Umbilical cord (tissue), 2 donors: ENCODE measurements around the gene ODAD4. TPM values are rescaled to one million over a fixed set of nuclear protein-coding genes. Genes with fewer than 3 reads are reported as not detected.
A peak's percentile ranks its signal among the peaks of the same experiment; 100 is the strongest.
"Not testable (repeated sequence)": the region's sequence is repeated elsewhere in the genome, so short reads cannot be mapped to it uniquely, and the experiment has no call there.

Experiments used
- DNase-seq: peaks from one replicate; pipeline ENCODE4 v3.0.0-alpha.2; 2015; ENCODE audit warnings: low spot score
- total RNA-seq: library from RNA; depleted of rRNA; stranded (reverse); fragments of >200 nt; gene quantifications from one replicate; pipeline ENCODE4 v1.2.3, GENCODE V29; 2014; ENCODE audit warnings: low replicate concordance; ENCODE audit not compliant: insufficient read depth

The ODAD4 gene
- total RNA-seq, 1 donor from 2014 or later = not detected

DNA sequence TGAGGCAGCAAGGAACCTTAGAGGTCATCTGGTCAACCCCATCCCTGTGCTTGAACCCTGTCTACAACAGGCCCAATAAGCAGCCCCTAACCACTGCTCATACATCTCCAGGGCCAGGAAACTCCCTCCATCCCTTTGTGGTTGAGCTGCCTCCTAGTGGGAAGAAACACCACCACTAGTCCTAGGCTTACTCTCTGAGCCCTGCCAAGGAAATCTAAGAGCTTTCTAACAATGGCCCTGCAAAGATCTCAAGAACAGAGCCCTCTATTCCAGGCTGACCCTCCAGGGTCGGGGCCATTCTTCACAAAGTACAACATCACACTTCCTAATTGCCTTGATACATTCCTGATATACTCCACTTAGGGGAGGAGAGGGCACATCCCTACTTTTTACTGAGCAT is 17.5 kb upstream of the ODAD4 start:
- DNase-seq = no peak

DNA sequence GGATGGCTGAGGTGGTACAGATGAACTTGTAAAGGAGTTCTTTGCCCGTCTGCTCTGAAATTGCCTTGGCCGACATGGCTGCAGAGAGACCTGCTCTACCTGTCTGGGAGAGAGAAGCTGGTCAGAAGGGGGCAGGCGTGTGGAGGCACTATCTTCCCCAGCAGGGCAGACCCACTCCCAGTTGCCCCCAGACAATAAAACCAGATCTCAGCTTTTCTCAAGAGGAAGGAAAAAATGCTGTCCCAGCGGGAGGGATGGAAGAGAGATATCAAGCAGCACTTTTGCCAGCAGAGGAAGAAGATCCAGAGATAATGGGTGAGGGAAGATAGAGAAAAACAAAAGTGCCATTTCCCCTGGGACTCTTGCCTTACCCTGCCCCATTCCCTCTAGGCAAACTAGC is 16.6 kb upstream of the ODAD4 start:
- DNase-seq = no peak

DNA sequence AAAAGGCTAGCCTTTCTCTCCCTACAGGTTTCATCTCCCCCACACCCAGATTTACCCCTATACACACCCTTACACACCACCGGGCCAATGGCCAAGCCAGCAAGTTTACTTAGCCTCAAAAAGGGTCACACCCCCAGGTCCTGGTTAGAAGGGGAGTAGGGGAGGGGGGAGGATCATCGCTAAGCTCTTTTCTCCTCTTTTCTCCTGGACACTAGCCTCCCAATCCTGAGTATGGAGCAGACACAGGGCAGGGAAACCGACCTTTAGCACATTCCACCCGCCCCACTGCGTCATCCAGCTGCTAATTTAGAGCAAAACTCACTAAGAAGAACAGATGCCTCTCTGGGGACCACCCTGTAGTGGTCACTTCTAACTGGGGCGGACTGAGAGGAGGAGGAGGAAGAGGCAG is 16.1 kb upstream of the ODAD4 start:
- no peak for DNase-seq

DNA sequence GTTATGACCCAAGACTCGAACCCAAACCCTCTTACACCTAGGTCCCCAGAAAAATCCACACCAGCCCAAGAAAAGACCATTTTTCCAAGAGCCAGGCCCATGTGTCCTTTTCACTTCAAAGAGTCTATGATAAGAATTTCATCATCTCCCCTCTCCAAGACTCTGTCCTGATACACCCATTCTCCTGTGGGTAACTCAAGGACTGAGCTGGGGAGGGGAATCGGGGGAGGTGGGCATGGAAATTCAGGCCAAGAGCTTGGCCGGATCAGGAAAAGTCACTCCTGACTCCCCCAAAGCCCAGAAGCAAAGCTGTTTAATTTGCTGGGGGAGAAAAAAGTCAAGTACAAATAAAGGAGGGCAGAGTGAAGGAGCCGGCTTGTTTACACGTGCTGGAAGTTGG is 15.4 kb upstream of the ODAD4 start:
- DNase-seq = no peak

DNA sequence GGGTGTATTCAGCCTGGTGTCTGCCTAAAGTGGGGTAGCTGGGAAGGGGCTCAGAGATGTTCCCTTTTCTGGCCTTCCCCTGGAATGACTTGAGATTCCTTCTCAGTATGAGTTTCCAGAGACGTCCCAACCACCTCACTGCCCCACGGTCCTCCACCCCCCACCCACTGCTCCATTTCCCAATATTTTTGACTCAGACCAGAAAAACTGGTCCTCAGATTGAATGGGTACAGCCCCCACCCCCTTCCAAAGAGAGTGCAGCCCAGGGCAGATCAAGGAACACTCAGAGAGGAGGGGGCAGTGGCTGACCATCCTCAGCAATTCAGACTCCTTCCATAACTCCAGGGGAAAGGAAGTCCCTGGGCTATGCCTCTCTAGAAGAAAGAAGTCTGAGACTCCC is 14.9 kb upstream of the ODAD4 start:
- DNase-seq = no peak

DNA sequence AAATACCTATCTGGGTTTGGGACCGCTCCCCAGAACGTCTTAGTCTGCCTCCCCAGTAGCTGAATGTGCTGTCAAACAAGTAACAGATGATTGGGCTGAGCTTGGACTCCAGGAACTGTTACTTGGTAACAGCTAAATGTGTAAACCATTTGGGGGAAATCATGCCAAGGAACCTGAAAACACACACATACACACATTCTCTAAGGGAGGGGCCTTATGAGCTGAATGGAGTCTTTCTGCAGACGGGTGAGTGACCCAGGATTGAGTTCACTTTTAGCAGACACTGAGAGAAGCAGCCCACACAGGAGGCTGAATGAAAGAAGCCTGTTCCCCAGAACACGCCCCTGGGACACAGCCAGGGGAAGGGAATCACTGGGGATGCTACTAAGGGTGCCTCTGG is 13.2 kb upstream of the ODAD4 start:
- DNase-seq = peak; percentile 50

DNA sequence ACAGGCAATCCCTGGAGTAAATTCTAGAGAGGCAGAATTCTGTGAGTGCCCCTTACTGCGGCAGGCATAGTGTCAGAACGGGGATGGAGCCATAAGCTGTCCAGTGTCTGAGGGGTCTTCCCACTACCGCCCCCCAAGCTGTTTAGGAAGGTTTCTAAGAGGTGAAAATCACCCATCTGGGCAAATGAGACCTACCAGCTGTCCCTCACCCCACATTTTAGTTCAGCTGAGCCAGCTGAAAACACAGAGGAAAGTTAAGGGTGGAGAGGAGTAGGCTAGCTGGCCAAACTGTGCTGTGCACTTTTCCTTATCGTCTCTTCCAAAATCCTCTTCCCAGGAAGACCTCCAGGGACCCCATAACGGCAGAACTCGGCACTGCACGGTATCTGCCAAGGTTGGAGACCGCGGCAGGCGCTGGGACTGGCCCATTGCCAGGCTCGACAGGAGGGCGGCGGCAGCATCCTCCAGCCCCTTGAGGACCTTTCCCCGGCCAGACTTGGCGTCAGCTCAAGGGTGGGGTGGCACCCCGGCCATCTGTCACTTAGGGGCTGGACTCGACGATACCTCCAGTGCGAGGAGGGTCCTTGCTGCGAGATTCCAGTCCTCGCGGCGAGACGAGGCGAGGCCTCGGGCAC is 12.6 kb upstream of the ODAD4 start:
- peak; percentile 58 for DNase-seq

DNA sequence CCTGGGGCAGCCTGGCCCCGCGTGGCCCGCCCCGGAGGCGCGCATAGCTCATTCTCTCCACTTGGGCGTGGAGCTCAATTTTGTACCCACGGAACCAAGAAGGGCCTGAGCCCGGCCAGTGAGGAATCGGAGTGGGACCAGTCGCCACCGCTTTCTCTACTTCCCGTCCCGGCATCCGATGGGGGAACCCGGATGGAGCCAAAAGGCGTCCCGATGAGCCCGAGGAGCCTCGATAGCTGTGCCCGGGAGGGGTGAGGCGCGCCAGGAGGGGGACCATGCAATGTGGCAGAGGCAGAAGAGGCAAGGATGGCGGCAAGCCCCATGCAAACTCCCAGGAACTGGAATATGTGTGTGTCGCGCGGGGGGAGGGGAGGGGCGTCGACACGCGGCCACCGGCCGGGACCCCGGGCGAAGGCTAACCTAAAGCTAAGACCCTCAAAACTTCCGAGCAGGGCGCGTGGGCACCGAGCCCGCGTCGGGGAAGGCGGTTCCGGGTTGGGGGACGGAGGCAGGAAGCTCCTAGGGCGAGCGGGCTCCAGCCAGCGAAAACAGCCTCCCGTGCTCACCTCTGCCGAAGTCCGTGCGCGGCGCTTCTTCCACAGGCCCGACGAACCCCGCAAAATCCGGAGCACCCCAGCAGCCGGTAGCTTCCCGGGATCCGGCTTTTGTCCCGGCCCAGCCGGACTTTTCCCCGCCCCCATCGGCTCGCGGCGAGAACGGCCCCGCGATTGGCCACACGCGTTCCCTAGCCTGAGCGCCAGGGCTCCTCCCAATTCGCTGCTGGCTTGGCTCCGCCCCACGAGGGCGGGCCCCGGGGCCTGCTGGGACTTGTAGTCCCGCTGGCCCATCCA is 11.9 kb upstream of the ODAD4 start, which contains the start of gene ACLY:
Gene ACLY (minus strand): TSS at position 638 of the 851 bp plus-strand sequence. CDS start 5,078 bp downstream, outside the sequence.
- peak; percentile 99 for DNase-seq

DNA sequence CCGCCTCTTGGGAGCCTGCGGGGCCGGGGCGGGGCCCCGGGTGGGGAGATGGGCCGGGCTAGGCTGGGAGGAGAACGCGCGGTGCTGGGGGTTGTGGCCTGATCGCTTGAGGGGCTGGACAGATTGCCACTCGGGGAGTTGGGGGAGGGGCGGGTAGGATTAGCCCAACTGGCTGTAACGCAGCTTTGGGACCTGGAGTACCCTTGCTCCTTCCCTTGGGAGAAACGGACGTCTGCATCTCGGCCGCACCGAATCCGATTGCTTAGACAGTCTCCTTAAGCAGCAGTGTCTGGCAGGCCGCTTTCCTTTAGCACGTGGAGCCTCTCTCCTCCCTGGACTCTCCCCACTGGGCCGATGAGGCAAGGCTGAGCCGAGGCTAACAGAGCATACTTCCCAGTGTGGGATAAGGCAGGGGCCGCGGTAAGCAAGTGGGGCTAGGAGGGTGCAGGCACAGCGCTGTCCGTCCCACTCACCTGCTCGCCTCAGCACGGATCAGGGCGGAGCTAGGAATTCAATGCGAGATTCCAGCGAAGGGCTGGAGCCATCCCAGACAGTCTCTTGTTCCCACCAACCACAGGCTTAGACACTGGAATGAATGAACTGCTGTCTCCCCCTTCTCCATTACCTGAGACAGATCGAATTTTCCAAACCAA is 11.1 kb upstream of the ODAD4 start:
- no peak for DNase-seq

DNA sequence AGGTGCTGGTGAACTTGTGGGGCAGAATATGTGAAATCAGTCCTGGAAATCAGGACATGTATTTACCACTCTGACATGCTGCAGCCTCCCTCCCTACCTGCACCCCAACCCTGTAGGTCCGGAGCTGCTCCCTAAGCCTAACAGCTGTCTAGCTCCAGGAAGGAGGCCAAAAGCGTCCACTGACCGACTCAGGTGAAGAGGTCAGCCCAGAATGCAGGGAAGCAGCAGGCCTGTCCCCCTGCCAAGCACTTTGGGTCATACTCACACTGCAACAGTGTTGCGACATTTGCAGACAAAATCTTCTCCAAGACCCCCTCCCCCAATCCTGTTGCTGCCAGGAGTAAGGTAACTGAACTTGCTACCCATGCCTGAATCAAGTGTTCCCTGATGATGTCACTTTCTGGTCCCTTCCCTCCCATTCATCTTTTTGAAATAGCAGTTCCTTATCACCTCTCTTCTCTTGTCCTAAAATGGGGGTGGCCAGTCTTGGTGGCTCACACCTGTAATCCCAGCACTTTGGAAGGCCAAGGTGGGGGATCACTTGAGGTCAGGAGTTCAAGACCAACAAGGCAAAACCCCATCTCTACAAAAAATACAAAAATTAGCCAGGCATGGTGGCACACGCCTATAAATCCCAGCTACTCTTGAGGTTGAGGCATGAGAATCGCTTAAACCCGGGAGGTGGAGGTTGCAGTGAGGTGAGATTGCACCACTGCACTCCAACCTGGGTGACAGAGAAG is 10.4 kb upstream of the ODAD4 start:
- DNase-seq = no peak

DNA sequence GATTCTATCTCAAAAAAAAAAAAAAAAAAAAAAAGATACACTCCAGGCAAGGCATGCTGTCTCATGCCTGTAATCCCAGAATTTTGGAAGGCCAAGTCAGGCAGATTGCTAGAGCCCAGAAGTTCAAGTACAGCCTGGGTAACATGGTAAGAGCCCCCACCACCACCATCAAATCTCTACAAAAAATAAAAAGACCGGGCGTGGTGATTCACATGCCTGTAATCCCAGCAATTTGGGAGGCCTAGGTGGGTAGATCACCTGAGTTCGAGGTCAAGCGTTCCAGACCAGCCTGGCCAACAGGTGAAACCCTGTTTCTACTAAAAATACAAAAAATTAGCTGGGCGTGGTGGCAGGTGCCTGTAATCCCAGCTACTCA is 9.8 kb upstream of the ODAD4 start:
- DNase-seq = no peak

DNA sequence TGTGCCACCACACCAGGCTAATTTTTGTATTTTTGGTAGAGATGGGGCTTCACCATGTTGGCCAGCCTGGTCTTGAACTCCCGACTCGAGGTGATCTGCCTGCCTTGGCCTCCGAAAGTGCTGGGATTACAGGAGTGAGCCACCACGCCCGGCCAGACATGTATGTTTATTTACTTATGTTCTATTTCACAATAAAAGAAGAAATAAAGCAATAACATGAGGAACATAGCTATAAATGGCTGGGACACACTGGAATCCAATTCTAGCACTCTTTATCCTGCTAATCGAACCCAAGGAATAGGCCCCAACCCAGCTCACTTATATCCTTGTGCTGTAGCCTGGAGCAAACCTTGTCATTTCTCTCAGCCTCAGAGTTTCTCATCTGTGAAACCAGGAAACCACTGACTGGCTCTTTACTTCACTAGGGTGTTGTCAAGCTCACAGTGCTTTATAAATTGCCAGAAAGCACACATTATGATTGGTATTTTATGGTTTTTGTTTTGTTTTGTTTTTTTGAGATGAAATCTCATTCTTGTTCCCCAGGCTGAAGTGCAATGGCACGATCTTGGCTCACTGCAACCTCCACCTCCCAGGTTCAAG is 4.3 kb upstream of the ODAD4 start:
- DNase-seq = no peak

DNA sequence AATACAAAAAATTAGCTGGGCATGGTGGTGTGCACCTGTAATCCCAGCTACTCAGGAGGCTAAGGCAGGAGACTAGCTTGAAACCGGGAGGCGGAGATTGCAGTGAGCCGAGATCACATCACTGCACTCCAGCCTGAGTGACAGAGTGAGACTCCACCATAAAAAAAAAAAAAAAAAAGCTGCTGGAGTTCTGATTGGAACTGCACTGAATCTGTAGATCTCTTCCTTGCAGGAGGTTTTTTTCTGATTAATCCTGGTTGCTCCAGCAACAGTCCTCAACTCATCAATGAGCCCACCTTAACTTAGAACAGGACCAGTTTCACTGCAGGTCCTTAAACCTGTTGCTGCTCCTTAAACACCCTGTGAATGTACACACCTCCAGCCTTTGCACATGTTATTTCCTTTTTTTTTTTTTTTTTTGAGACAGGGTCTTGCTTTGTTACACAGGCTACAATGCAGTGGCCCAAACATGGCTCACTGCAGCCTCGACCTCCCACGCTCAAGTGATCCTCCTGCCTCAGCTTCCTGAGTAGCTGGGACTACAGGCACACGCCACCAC is 1.6 kb upstream of the ODAD4 start:
- DNase-seq = no peak

DNA sequence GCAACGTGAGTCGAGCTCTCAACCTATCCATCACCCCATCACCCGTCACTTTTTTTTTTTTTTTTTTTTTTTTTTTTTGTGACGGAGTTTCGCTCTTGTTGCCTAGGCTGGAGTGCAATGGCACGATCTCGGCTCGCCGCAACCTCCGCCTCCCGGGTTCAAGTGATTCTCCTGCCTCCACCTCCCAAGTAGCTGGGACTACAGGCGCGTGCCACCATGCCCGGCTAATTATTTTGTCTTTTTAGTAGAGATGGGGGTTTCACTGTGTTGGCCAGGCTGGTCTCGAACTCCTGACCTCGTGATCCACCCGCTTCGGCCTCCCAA is 378 bp downstream of the ODAD4 start:
- not testable (repeated sequence) for DNase-seq

DNA sequence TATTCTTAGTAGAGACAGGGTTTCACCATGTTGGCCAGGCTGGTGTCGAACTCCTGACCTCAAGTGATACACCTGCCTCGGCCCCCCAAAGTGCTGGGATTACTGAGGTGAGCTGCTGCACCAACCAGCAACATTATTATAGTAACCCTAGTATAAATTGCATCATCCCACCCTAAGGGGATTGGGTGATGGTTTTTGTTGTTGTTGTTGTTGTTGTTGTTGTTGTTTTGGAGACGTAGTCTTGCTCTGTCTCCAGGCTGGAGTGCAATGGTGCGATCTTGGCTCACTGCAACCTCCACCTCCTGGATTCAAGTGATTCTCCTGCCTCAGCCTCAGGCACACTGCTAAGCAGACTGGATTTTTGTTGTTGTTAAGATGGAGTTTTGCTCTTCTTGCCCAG is 1.3 kb downstream of the ODAD4 start:
- not testable (repeated sequence) for DNase-seq

DNA sequence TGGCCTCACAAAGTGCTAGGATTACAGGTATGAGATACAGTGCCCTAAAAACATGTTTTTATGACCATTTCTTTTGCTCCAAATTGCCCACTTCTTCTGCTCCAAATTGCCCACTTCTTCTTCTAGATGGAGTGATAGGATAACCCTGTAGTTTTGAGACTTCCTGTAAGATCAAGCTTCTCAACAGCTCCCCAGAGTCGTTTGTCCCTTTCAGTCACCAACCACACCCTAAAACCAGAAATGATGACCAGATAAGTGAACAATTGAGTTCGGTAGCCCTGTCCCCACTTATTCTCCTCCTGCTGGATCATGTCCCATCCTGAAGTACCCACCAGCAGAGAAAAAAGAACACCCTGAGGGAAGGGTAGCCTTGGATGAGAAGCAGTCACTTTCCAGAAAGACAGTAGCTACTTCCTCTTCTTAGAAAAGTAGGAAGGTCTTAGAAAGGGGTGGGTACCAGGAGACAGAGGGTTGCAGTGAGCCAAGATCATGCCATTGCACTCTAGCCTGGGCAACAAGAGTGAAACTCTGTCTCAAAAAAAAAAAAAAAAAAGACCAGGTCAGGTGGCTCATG is 2.5 kb downstream of the ODAD4 start:
- no peak for DNase-seq

DNA sequence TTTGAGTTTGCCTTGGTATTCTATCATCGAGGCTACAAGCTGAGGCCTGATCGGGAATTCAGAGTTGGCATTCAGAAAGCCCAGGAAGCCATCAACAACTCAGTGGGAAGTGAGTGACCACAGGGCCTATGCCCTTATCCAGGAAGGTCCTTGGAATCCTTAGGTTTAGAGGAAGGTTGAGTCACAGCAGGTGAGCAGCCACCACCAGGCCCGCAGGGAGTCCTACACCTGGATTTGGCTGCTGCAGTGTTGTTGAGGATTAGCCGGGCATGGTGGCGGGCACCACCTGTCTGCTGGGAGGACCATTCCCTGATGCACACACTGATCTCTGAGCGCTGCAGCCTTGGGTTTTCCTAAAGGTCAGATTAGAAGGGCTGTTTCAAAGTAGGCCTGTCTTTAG is 5.2 kb downstream of the ODAD4 start:
- DNase-seq = no peak

DNA sequence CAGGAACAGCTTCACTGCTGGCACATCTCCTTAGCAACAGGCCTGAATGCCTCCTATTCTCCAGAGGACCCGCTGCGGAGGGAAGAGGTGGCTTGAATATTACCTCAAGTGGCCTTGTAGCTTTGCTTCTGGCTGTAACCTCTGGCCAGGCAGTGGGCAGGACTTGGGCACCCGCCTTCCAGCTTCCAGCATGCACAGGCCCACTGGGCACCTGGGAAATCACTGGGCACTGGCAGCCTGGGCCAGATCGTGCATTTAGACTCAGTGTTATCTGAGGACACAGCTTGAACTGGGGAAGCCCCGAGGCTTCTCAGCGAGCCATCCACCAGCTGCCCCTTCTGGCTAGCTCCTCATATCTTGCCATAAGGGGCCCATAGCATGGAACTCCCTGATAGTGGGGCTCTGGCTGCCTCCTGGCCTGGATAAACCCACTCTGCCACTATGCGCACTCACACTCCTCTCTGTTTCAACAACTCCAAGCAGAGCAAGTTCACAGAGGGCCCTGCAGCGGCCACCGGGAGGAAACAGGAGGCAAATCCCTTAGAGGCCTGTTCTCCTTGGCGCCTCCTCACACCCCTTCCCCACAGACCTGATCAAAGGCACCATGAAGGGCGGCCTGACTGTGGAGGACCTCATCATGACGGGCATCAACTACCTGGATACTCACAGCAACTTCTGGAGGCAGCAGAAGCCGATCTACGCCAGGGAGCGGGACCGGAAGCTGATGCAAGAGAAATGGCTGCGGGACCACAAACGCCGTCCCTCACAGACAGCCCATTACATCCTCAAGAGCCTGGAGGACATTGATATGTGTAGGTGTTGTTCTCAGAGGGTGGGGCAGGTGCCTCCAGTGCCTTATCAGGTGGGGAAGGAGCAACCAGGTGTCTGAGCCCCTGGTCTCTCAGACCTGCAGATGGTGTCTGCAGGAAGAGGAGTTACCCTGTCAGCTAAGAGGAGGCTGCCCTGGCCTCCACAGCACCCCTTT is 7.8 kb downstream of the ODAD4 start:
- no peak for DNase-seq

DNA sequence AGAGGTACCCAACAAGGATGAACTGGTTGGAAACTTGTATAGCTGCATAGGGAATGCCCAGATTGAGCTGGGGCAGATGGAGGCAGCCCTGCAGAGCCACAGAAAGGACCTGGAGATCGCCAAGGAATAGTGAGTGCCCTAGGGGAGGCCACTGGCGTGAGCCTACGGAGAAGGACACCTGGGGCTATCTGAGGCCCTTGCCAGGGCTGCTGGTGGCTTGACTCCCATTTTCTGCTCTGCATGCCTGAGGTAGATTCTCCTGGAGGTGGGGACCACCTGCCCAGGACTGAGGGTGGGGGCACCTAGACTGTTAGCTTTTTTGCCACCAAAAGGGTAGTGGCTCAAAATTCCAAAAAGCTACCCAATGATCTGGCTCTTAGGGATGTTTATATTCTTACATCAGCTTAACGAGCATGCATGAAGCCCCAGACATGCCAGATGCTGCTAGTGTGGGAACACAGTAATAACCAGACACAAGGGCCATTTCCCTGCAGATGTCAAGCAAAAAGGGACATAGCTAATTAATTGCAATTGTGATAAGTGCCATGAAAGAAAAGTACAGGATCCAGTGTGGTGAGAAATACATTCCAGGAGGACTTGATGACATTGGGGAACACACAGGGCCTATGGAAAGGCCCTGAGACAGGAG is 8.8 kb downstream of the ODAD4 start:
- no peak for DNase-seq
